Measurements from ENCODE around the gene CARD9.

The CARD9 gene

GRCh38 chr9:136401173-136401922, 27.9 kb upstream of the CARD9 start:
- DNase-seq, result no peak

- peak; percentile 83 for DNase-seq
Observed at GRCh38 chr9:136400038-136400834, 26.8 kb upstream of the CARD9 start, which contains the start of gene SNAPC4. Gene SNAPC4 (minus strand): TSS chr9:136400170. CDS start chr9:136398428, 1,742 bp downstream.

GRCh38 chr9:136399176-136400037, 25.9 kb upstream of the CARD9 start:
- no peak for DNase-seq

GRCh38 chr9:136398286-136398685, 24.8 kb upstream of the CARD9 start:
- DNase-seq, result no peak

GRCh38 chr9:136397643-136398042, 24.2 kb upstream of the CARD9 start:
- DNase-seq, result no peak

- DNase-seq, result no peak
Observed at GRCh38 chr9:136396219-136396515, 22.7 kb upstream of the CARD9 start.

- DNase-seq, result no peak
Observed at GRCh38 chr9:136395345-136396218, 22.1 kb upstream of the CARD9 start.

GRCh38 chr9:136395020-136395340, 21.5 kb upstream of the CARD9 start:
- no peak for DNase-seq

- no peak for DNase-seq
Observed at GRCh38 chr9:136394312-136395019, 21.0 kb upstream of the CARD9 start.

- no peak for DNase-seq
Observed at GRCh38 chr9:136393531-136393930, 20.1 kb upstream of the CARD9 start.

GRCh38 chr9:136392538-136393449, 19.3 kb upstream of the CARD9 start:
- no peak for DNase-seq

- no peak for DNase-seq
Observed at GRCh38 chr9:136391737-136392537, 18.5 kb upstream of the CARD9 start.

- DNase-seq, result no peak
Observed at GRCh38 chr9:136389396-136389795, 15.9 kb upstream of the CARD9 start.

GRCh38 chr9:136387217-136387616, 13.7 kb upstream of the CARD9 start:
- DNase-seq, result no peak

GRCh38 chr9:136386018-136386417, 12.5 kb upstream of the CARD9 start:
- no peak for DNase-seq

GRCh38 chr9:136385015-136385414, 11.5 kb upstream of the CARD9 start:
- no peak for DNase-seq

- no peak for DNase-seq
Observed at GRCh38 chr9:136383436-136383835, 10.0 kb upstream of the CARD9 start.

GRCh38 chr9:136381966-136382513, 8.6 kb upstream of the CARD9 start:
- no peak for DNase-seq

- DNase-seq, result no peak
Observed at GRCh38 chr9:136381311-136381710, 7.8 kb upstream of the CARD9 start.

All from fibroblast of skin of abdomen (primary cell).